ENCODE data around the gene ERLEC1.

DNA sequence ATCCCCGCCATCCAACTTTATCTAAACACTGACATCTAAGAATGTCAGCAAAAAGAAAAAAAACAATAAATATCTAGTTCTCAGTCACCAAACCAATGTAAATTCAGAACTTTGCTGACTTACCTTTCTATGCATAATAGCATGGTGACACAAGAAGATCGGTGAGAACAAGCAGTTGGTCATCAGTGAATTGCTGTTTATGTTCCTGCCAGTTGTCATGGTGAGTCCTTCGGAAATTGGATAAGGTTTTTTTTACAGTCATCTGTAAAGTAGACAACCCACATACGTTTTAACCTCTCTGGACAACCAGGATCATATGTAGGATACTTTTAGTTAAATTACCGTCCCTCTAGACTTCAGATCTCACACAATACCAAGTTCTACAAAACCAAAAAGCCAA, 79.1 kb downstream of the ERLEC1 start:
- TF ChIP-seq, protein P1, sequence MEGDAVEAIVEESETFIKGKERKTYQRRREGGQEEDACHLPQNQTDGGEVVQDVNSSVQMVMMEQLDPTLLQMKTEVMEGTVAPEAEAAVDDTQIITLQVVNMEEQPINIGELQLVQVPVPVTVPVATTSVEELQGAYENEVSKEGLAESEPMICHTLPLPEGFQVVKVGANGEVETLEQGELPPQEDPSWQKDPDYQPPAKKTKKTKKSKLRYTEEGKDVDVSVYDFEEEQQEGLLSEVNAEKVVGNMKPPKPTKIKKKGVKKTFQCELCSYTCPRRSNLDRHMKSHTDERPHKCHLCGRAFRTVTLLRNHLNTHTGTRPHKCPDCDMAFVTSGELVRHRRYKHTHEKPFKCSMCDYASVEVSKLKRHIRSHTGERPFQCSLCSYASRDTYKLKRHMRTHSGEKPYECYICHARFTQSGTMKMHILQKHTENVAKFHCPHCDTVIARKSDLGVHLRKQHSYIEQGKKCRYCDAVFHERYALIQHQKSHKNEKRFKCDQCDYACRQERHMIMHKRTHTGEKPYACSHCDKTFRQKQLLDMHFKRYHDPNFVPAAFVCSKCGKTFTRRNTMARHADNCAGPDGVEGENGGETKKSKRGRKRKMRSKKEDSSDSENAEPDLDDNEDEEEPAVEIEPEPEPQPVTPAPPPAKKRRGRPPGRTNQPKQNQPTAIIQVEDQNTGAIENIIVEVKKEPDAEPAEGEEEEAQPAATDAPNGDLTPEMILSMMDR (IDR thresholded peaks at IDR 0.05; ENCODE audit: borderline replicate concordance, extremely low read depth, low read length, poor library complexity, severe bottlenecking), result no peak
- no peak for TF ChIP-seq EZH2 (IDR thresholded peaks at IDR 0.05; ENCODE audit: borderline replicate concordance, low read depth, low read length, severe bottlenecking)
